ENCODE data around the gene TPI1. TPM values are rescaled to one million over a fixed set of nuclear protein-coding genes. Genes with fewer than 3 reads are reported as not detected.

TPI1 gene
- total and polyA plus RNA-seq, 9 donors = 707 to 1,287 (median 972) TPM

GRCh38 chr12:6822426-6823135 lies 44.8 kb upstream of the TPI1 start:
- Histone ChIP-seq H3K36me3 (ENCODE audit: control insufficient read depth, insufficient read depth, low read length) (no peaks in the 10 kb centered on the region), H3K9me3 (replicated peaks; ENCODE audit: control insufficient read depth, low read depth, low read length) (no peaks in the 10 kb centered on the region), H3K4me3 (ENCODE audit: low read length) (peak overlapping the region; percentile 54), H3K4me1 (ENCODE audit: control insufficient read depth, insufficient read depth, low read length) (peaks cover 64% of the 10 kb centered on the region), H3K27me3 (ENCODE audit: control insufficient read depth, insufficient read depth, low read length) (peaks cover 4% of the 10 kb centered on the region), H3K27ac (ENCODE audit: low read length) (peak overlapping the region; percentile 52)
- DNase-seq = no peak
- 21% methylated on average over 2 of the region's 7 CpGs for WGBS (ENCODE audit: insufficient coverage)

DNA sequence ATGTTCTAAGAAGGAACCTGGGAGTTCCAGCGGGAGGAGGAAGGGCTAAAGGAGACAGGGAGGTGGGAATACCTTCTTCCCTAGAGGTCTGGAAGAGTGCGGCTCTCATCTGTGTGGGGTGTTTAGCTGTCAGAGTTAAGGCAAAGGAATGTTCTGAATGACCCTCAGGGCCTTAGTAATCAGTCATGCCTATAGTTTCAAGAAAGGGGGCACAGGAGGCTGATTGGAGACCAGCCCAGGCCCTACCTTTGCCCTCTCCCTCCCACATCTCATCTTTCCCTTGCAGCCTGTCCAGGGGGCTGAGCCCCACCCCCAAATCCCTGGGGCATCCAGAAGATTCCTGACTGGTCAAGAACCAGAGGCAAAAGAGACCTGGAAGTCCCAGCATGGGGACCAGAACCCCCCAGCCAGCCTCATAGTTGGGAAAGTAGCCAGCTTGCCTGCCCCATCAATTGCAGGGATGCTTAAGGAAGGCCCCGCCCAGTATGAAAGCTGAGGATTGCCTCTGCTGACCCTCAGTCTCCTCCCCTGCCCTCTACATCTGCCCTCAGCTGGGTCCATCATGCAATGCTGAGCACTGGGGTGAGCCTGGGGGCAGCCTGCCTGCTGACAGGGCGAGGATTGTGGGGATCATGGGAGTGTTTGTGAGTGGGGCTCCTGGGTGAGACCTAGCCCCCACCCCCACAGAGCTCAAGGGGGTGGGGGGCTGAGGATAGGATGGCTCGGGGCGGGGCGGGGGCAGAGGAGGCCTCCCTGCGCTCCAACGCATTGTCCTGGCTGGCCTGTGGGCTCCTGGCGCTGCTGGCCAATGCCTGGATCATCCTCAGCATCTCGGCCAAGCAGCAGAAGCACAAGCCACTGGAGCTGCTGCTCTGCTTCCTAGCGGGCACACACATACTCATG lies 43.9 kb upstream of the TPI1 start:
- Histone ChIP-seq H3K4me3 (ENCODE audit: low read length) (no peak overlapping the region), H3K36me3 (ENCODE audit: control insufficient read depth, insufficient read depth, low read length) (no peaks in the 10 kb centered on the region), H3K9me3 (replicated peaks; ENCODE audit: control insufficient read depth, low read depth, low read length) (no peaks in the 10 kb centered on the region), H3K27ac (ENCODE audit: low read length) (no peak overlapping the region), H3K4me1 (ENCODE audit: control insufficient read depth, insufficient read depth, low read length) (peaks cover 67% of the 10 kb centered on the region), H3K27me3 (ENCODE audit: control insufficient read depth, insufficient read depth, low read length) (peaks cover 4% of the 10 kb centered on the region)
- 88% methylated on average over 10 of the region's 12 CpGs for WGBS (ENCODE audit: insufficient coverage)
- no peak for DNase-seq

GRCh38 chr12:6824085-6824775 lies 43.1 kb upstream of the TPI1 start:
- Histone ChIP-seq H3K36me3 (ENCODE audit: control insufficient read depth, insufficient read depth, low read length) (no peaks in the 10 kb centered on the region), H3K4me3 (ENCODE audit: low read length) (no peak overlapping the region), H3K27me3 (ENCODE audit: control insufficient read depth, insufficient read depth, low read length) (peaks cover 8% of the 10 kb centered on the region), H3K9me3 (replicated peaks; ENCODE audit: control insufficient read depth, low read depth, low read length) (no peaks in the 10 kb centered on the region), H3K27ac (ENCODE audit: low read length) (no peak overlapping the region), H3K4me1 (ENCODE audit: control insufficient read depth, insufficient read depth, low read length) (peaks cover 70% of the 10 kb centered on the region)
- DNase-seq = no peak
- WGBS (ENCODE audit: insufficient coverage) = 88% methylated on average over 22 of the region's 37 CpGs

- Histone ChIP-seq H3K4me1 (ENCODE audit: control insufficient read depth, insufficient read depth, low read length) (peaks cover 70% of the 10 kb centered on the region), H3K4me3 (ENCODE audit: low read length) (peak overlapping the region; percentile 3), H3K36me3 (ENCODE audit: control insufficient read depth, insufficient read depth, low read length) (peaks cover 3% of the 10 kb centered on the region), H3K9me3 (replicated peaks; ENCODE audit: control insufficient read depth, low read depth, low read length) (no peaks in the 10 kb centered on the region), H3K27me3 (ENCODE audit: control insufficient read depth, insufficient read depth, low read length) (peaks cover 8% of the 10 kb centered on the region), H3K27ac (ENCODE audit: low read length) (peak overlapping the region; percentile 88)
- DNase-seq = no peak
- WGBS (ENCODE audit: insufficient coverage) = 41% methylated on average over 11 of the region's 12 CpGs
These were observed 42.4 kb upstream of the TPI1 start for GRCh38 chr12:6824901-6825381.

- H3K27me3 ChIP-seq (ENCODE audit: control insufficient read depth, insufficient read depth, low read length) = peaks cover 8% of the 10 kb centered on the region
- peak overlapping the region; percentile 88 for H3K27ac ChIP-seq (ENCODE audit: low read length)
- 3% methylated on average over 15 of the region's 19 CpGs for WGBS (ENCODE audit: insufficient coverage)
- H3K9me3 ChIP-seq (replicated peaks; ENCODE audit: control insufficient read depth, low read depth, low read length) = no peaks in the 10 kb centered on the region
- peaks cover 7% of the 10 kb centered on the region for H3K36me3 ChIP-seq (ENCODE audit: control insufficient read depth, insufficient read depth, low read length)
- peak overlapping the region; percentile 3 for H3K4me3 ChIP-seq (ENCODE audit: low read length)
- peak; percentile 95 for DNase-seq
- H3K4me1 ChIP-seq (ENCODE audit: control insufficient read depth, insufficient read depth, low read length) = peaks cover 69% of the 10 kb centered on the region
These were observed 41.8 kb upstream of the TPI1 start for GRCh38 chr12:6825398-6826124.

GRCh38 chr12:6826125-6826733 lies 41.1 kb upstream of the TPI1 start:
- no peak for DNase-seq
- Histone ChIP-seq H3K27me3 (ENCODE audit: control insufficient read depth, insufficient read depth, low read length) (peaks cover 8% of the 10 kb centered on the region), H3K4me3 (ENCODE audit: low read length) (no peak overlapping the region), H3K4me1 (ENCODE audit: control insufficient read depth, insufficient read depth, low read length) (peaks cover 62% of the 10 kb centered on the region), H3K27ac (ENCODE audit: low read length) (peak overlapping the region; percentile 13), H3K9me3 (replicated peaks; ENCODE audit: control insufficient read depth, low read depth, low read length) (no peaks in the 10 kb centered on the region), H3K36me3 (ENCODE audit: control insufficient read depth, insufficient read depth, low read length) (peaks cover 13% of the 10 kb centered on the region)
- 69% methylated on average over 12 of the region's 17 CpGs for WGBS (ENCODE audit: insufficient coverage)

DNA sequence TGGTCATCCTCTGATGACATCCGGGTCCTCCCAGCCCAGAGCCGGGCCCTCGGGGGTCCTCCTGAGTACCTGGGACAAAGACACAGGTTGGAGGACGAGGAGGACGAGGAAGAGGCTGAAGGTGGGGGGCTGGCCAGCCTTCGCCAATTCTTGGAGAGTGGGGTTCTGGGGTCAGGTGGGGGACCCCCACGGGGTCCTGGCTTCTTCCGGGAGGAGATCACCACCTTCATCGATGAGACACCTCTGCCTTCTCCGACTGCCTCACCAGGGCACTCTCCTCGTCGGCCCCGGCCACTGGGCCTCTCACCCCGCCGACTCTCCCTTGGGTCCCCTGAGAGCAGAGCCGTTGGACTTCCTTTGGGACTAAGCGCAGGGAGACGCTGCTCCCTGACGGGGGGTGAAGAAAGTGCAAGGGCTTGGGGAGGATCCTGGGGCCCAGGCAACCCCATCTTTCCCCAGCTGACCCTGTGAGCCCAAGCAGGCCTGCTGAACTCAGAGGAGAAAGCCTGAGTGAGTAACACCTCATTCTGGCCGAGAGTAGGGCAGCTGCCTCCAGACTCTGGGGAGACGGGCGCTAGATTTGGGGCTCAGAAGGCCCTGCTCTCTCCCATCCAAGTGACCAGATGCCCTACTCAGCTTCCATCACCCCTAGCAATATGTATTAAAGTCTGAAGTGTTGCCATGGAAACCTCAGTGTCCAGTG lies 40.4 kb upstream of the TPI1 start:
- 61% methylated on average over 14 of the region's 22 CpGs for WGBS (ENCODE audit: insufficient coverage)
- Histone ChIP-seq H3K27ac (ENCODE audit: low read length) (peak overlapping the region; percentile 81), H3K4me1 (ENCODE audit: control insufficient read depth, insufficient read depth, low read length) (peaks cover 59% of the 10 kb centered on the region), H3K36me3 (ENCODE audit: control insufficient read depth, insufficient read depth, low read length) (peaks cover 20% of the 10 kb centered on the region), H3K27me3 (ENCODE audit: control insufficient read depth, insufficient read depth, low read length) (peaks cover 8% of the 10 kb centered on the region), H3K4me3 (ENCODE audit: low read length) (no peak overlapping the region), H3K9me3 (replicated peaks; ENCODE audit: control insufficient read depth, low read depth, low read length) (no peaks in the 10 kb centered on the region)
- no peak for DNase-seq

DNA sequence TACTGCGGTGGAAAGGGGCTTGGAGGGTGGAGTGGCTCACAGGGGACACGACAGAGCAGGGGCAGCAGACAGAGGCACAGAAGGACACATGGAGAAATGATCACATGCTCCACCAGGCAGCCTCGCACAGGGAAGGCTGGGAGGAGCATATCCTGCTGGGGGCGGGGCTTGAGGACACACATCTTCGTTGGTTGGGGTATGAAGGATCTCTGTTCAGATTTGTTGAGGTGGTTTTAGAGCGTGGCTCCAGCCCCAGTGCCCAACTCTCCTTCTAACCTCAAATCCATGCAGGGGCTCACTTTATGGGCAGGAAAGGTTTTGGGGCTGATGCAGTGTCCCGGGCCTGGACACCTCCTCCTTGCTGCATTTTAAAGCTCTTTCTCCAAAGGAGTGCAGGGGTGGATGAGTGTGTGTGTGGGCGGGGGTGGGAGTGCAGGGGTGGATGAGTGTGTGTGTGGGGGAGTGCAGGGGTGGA lies 39.9 kb upstream of the TPI1 start:
- Histone ChIP-seq H3K27ac (ENCODE audit: low read length) (peak overlapping the region; percentile 81), H3K27me3 (ENCODE audit: control insufficient read depth, insufficient read depth, low read length) (peaks cover 8% of the 10 kb centered on the region), H3K4me3 (ENCODE audit: low read length) (peak overlapping the region; percentile 9), H3K36me3 (ENCODE audit: control insufficient read depth, insufficient read depth, low read length) (peaks cover 26% of the 10 kb centered on the region), H3K4me1 (ENCODE audit: control insufficient read depth, insufficient read depth, low read length) (peaks cover 53% of the 10 kb centered on the region), H3K9me3 (replicated peaks; ENCODE audit: control insufficient read depth, low read depth, low read length) (no peaks in the 10 kb centered on the region)
- peak; percentile 95 for DNase-seq
- 0% methylated on average over 3 of the region's 8 CpGs for WGBS (ENCODE audit: insufficient coverage)

Data from muscle of leg (tissue), 11 donors.